BJ (cell line): ENCODE data around the gene LCN10. TPM values are rescaled to one million over a fixed set of nuclear protein-coding genes. Genes with fewer than 3 reads are reported as not detected.

Source experiments
- CTCF ChIA-PET: fragments of 350-600 bp; formaldehyde crosslinking; extraction: SDS; loops from one replicate; lab custom pipeline; 2021; ENCODE audit warnings: antibody characterized with exemption, inconsistent platforms; lab: Yijun Ruan, JAX
- POLR2A ChIA-PET: fragments of 300-600 bp; sonication (Branson Sonifier 250); formaldehyde crosslinking; extraction: SDS; loops from one replicate; lab custom pipeline; 2021; ENCODE audit warnings: antibody characterized with exemption; lab: Charles Lee
- DNase-seq: peaks from one replicate; pipeline ENCODE4 v3.0.0-alpha.2; 2011; ENCODE audit warnings: low read depth
- H3K27me3 ChIP-seq: 2 replicates; pipeline ENCODE4 v1.6.0; 2011; ENCODE audit warnings: low read length; ENCODE audit not compliant: control insufficient read depth, insufficient read depth
- H3K36me3 ChIP-seq: 2 replicates; pipeline ENCODE4 v1.5.1; 2011; ENCODE audit warnings: low read length; ENCODE audit not compliant: control insufficient read depth, insufficient read depth
- H3K4me3 ChIP-seq: 2 replicates; pipeline ENCODE4 v1.5.1; 2011; ENCODE audit warnings: low read depth, mild to moderate bottlenecking, control low read depth, low read length
- polyA plus RNA-seq: library from polyadenylated mRNA; depleted of rRNA; stranded (reverse); fragments of >200 nt; gene quantifications from 2 replicates; pipeline ENCODE4 v1.2.3, GENCODE V29; 2011
- TF ChIP-seq, protein P1 (sequence below): IDR thresholded peaks from 2 replicates; pipeline ENCODE4 v1.5.1; 2011; ENCODE audit warnings: low read depth, mild to moderate bottlenecking, control low read depth, inconsistent platforms, low read length, moderate library complexity; ENCODE audit not compliant: insufficient read depth

LCN10 gene
- polyA plus RNA-seq, 1 experiment: not detected

DNA sequence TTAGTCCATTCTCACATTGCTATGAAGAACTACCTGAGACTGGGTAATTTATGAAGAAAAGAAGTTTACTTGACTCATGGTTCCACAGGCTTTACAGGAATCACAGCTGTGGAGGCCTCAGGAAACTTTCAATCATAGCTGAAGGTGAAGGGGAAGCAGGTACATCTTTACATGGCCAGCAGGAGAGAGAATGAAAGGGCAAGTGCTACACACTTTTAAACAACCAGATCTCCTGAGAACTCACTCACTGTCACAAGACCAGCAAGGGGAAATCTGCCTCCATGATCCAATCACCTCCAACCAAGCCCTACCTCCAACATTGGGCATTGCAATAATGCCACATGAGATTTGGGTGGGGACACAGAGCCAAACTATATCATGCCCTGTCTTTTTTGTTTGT lies 9.1 kb upstream of the LCN10 start:
- Histone ChIP-seq H3K4me3 (no peak overlapping the region), H3K27me3 (peaks cover 6% of the 10 kb centered on the region; the same call in 1 of the 2 replicates), H3K36me3 (no peaks in the 10 kb centered on the region)
- CTCF ChIA-PET: interaction anchor here (1.7 to 3.3 kb wide), 2 partner anchors 9 to 16 kb away, joined by 4 to 13 read pairs; no protein-coding TSS in a partner anchor
- POLR2A ChIA-PET: no interaction called here
- DNase-seq: no peak
- TF ChIP-seq, protein P1, sequence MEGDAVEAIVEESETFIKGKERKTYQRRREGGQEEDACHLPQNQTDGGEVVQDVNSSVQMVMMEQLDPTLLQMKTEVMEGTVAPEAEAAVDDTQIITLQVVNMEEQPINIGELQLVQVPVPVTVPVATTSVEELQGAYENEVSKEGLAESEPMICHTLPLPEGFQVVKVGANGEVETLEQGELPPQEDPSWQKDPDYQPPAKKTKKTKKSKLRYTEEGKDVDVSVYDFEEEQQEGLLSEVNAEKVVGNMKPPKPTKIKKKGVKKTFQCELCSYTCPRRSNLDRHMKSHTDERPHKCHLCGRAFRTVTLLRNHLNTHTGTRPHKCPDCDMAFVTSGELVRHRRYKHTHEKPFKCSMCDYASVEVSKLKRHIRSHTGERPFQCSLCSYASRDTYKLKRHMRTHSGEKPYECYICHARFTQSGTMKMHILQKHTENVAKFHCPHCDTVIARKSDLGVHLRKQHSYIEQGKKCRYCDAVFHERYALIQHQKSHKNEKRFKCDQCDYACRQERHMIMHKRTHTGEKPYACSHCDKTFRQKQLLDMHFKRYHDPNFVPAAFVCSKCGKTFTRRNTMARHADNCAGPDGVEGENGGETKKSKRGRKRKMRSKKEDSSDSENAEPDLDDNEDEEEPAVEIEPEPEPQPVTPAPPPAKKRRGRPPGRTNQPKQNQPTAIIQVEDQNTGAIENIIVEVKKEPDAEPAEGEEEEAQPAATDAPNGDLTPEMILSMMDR: no peak

DNA sequence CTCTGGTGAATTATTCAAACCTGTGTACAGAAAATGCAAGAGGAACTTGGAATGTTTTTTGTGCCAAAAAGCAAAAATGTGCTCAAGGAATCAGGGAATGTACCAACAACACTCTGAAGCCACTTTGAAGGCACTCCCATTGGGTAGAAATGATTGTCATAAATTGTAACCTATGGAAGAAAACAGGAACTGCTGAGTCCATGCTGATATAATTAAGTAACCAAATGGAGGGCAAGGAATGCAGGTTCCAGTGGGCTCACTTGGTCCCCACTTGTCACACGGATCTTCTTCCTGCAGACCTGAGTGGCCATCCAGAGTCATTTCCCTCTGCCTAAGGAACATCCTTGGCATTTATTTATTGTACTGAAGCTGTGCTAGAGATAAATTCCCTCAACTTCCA lies 8.5 kb upstream of the LCN10 start:
- ChIA-PET POLR2A (no interaction called here), CTCF (interaction anchor here (1.7 to 3.3 kb wide), 3 partner anchors 9 to 16 kb away, joined by 4 to 13 read pairs (median 6); no protein-coding TSS in a partner anchor)
- Histone ChIP-seq H3K4me3 (no peak overlapping the region), H3K36me3 (no peaks in the 10 kb centered on the region), H3K27me3 (peaks cover 6% of the 10 kb centered on the region; the same call in 1 of the 2 replicates)
- TF ChIP-seq, protein P1: no peak
- DNase-seq: no peak

DNA sequence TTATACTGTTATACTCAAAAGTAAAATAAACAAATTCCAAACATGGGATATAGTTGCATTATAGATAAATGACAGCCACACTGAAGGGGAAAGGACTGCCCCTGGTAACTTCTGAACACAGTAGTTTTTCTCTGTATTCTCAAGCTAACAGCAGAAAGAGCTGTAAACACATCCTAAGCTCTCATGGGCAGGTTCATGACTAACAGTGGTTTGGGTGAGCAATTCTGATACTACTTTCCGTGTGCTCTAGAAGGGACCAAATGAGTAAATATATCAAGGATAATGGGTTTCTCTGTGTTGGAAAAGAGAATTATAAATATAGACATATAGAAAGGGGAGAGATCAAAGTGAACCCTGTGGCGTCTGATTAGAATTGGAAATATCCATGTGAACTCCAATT lies 7.8 kb upstream of the LCN10 start:
- CTCF ChIA-PET: interaction anchor here (1.7 to 3.3 kb wide), 3 partner anchors 10 to 17 kb away, joined by 4 to 13 read pairs (median 6); no protein-coding TSS in a partner anchor

DNA sequence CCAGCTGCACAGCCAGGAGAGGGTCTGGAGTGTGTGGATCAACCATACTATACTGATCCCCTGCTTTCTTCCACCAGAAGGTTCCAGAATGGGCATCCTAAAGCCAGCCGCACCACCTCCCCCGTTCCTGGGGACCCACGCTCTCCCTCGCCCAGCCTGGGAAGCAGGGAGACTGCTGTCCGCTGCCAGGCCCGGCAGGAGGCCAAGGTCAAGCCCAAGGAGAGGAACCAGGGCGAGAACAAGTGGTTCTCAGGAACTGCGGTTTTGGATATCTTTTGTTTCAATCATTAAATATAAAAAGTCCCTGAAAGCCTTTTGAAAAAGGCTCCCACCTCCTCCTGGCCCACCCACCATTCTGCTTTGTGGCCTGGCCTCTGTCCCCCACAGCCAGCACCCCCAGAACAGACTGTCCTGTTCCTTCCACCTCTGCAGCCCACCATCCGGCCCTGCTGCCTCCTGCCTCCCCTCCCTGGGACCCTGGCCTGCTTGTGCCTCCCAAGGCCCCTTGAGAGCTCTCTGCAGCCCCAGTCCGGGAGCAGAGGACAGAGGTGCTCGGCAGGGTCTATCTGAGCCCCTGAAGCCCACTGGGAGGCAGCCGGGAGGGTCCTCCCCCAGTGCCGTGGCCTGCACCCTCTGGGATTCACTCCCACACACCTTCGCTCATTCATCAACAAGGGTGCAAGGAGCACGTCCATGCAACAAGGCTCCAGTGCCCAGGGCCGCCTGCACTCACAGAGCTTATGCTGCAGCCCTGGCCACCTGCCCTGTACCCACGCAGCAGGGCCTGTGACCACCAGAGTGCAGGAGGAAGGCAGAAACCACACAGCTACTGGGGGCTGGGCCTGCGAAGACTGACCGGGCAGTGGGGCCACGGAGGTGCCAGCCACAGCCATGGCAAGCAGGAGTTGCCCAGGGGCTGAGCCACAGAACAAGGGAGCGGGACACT lies 6.2 kb upstream of the LCN10 start:
- ChIA-PET POLR2A (no interaction called here), CTCF (interaction anchor here (3.3 kb wide), 1 partner anchor 12 kb away, joined by 13 read pairs; no protein-coding TSS in a partner anchor)
- Histone ChIP-seq H3K27me3 (peaks cover 6% of the 10 kb centered on the region), H3K36me3 (no peaks in the 10 kb centered on the region), H3K4me3 (no peak overlapping the region)
- TF ChIP-seq, protein P1: no peak
- no peak for DNase-seq

More for the DNA sequence above, 7.8 kb upstream of the LCN10 start:
- TF ChIP-seq, protein P1: no peak
- Histone ChIP-seq H3K4me3 (no peak overlapping the region), H3K27me3 (peaks cover 6% of the 10 kb centered on the region; the same call in 1 of the 2 replicates), H3K36me3 (no peaks in the 10 kb centered on the region)
- POLR2A ChIA-PET: no interaction called here
- no peak for DNase-seq

DNA sequence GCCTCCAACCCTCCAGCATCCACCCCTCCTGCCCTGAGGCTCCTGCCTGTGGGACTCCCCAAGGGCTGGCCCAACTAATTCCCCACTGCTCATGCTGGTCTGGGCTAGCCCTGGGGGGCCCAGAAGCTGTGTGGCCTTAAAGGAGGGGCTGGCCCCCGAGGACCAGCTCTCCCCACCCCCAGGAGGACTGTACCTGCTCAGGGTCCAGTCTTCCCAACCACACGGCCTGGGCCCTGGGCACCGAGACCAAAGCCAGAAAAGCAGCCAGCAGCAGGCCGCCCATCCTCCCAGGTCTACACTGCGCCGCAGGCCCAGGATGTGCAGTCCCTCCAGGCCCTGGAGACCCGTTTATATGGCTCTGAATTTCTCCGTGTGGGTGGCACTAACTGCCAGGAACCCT lies 5.5 kb upstream of the LCN10 start, which contains the start of gene LCN6:
Gene LCN6 (minus strand): TSS at position 325 of the 400 bp plus-strand sequence. CDS start 42 bp downstream, at position 283.
- H3K4me3 ChIP-seq: no peak within 1 kb of the TSS
- peaks cover 6% of the 10 kb centered on the region for H3K27me3 ChIP-seq
- no peak for DNase-seq
- ChIA-PET POLR2A (interaction anchor here (0.6 kb wide), 1 partner anchor 19 kb away, joined by 3 read pairs; no protein-coding TSS in a partner anchor), CTCF (no interaction called here)
- no peaks in the 10 kb centered on the region for H3K36me3 ChIP-seq
- TF ChIP-seq, protein P1: no peak
